ENCODE data around the gene TNNI3K. TPM values are rescaled to one million over a fixed set of nuclear protein-coding genes. Genes with fewer than 3 reads are reported as not detected.

The TNNI3K gene
- total and polyA plus RNA-seq, 10 of the 15 experiments (the other 5 are each of a cell fraction or from before 2014, with no cell fraction given), result 0.14 to 1.6 (median 0.44) TPM; not detected in 4

GRCh38 chr1:74271503-74271902, 36.3 kb downstream of the TNNI3K start:
- Histone ChIP-seq H4K20me1 (ENCODE audit: control insufficient read depth, insufficient read depth) (no peaks in the 10 kb centered on the region), H3K4me3 (no peak overlapping the region), H3K27ac (ENCODE audit: control insufficient read depth, insufficient read depth) (no peak overlapping the region), H2AFZ (ENCODE audit: control insufficient read depth, low read depth, low read length) (no peak overlapping the region), H3K79me2 (ENCODE audit: control insufficient read depth, insufficient read depth, low read length) (no peaks in the 10 kb centered on the region), H3K27me3 (replicated peaks in 1 of 2; ENCODE audit: control insufficient read depth in 2 of 2, insufficient read depth in 2 of 2, low read length in 1 of 2) (no peaks in the 10 kb centered on the region), H3K4me1 (ENCODE audit: control insufficient read depth, insufficient read depth, low read length) (no peaks in the 10 kb centered on the region), H3K9ac (ENCODE audit: control insufficient read depth, insufficient read depth, low read length) (no peak overlapping the region), H3K36me3 (ENCODE audit: control insufficient read depth in 2 of 2, insufficient read depth in 2 of 2, low read length in 1 of 2) (no peaks in the 10 kb centered on the region), H3K4me2 (ENCODE audit: control insufficient read depth, insufficient read depth) (no peak overlapping the region), H3K9me3 (replicated peaks; ENCODE audit: control insufficient read depth, insufficient read depth, low read length) (no peaks in the 10 kb centered on the region)
- DNase-seq (ENCODE audit: low read depth, low spot score), result no peak
- no peak for ATAC-seq
- in situ Hi-C loops (cut with MboI), result no loop called here
- FAIRE-seq, result no peak
- WGBS (ENCODE audit: insufficient coverage, insufficient replicate concordance, low lambda C conversion rate, missing lambda C conversion rate), result 0% methylated on average over 2 of the region's 2 CpGs
- TF ChIP-seq ZNF24 (IDR thresholded peaks at IDR 0.05) (no peak), WRNIP1 (IDR thresholded peaks at IDR 0.05; ENCODE audit: borderline replicate concordance, low read depth, low read length) (no peak), ZNF217 (IDR thresholded peaks at IDR 0.05) (no peak), MXI1 (IDR thresholded peaks at IDR 0.05; ENCODE audit: low read depth, low read length) (no peak), GATAD2B (conservative IDR thresholded peaks at IDR 0.05; ENCODE audit: low read depth) (no peak), LARP7 (IDR thresholded peaks at IDR 0.05) (no peak), CTCF (IDR thresholded peaks at IDR 0.05 in 2 of 3, conservative IDR thresholded peaks at IDR 0.05 in 1 of 3; ENCODE audit: control insufficient read depth in 2 of 3, extremely low read depth in 1 of 3, insufficient read depth in 1 of 3, low read depth in 3 of 3, low read length in 3 of 3) (no peak), NR2F1 (conservative IDR thresholded peaks at IDR 0.05) (no peak), NFYA (IDR thresholded peaks at IDR 0.05; ENCODE audit: borderline replicate concordance, low read depth, low read length) (no peak), KAT2A (conservative IDR thresholded peaks at IDR 0.05; ENCODE audit: control insufficient read depth, low read depth, low read length) (no peak), MEF2B (IDR thresholded peaks at IDR 0.05; ENCODE audit: partially characterized antibody, poor library complexity, severe bottlenecking) (no peak), ZNF207 (IDR thresholded peaks at IDR 0.05; ENCODE audit: borderline replicate concordance) (no peak), MTA3 (IDR thresholded peaks at IDR 0.05; ENCODE audit: borderline replicate concordance, low read length) (no peak), EP300 (IDR thresholded peaks at IDR 0.05; ENCODE audit: borderline replicate concordance in 1 of 2, control insufficient read depth in 1 of 2, low read depth in 2 of 2, low read length in 2 of 2) (no peak), SREBF1 (IDR thresholded peaks at IDR 0.05; ENCODE audit: low read length) (no peak), REST (IDR thresholded peaks at IDR 0.05; ENCODE audit: low read depth, low read length) (no peak), KLF5 (IDR thresholded peaks at IDR 0.05; ENCODE audit: partially characterized antibody) (no peak), CREM (IDR thresholded peaks at IDR 0.05; ENCODE audit: low read depth) (no peak)
- intact Hi-C loops (cut with micrococcal nuclease; ENCODE audit: unreplicated experiment), result no loop called here
- CTCF ChIA-PET, result no interaction called here
- BruUV-seq (replicated peaks), result no TSS peak
- POLR2A ChIA-PET, result no interaction called here
- SMC1A ChIA-PET (ENCODE audit: uncharacterized antibody, unreplicated experiment), result interaction anchor here (1.1 kb wide), 1 partner anchor 9 kb away, joined by 3 read pairs; no protein-coding TSS in a partner anchor
- RAD21 ChIA-PET (ENCODE audit: unreplicated experiment), result no interaction called here

Measured in GM12878 (cell line).